IMR-90 (cell line): ENCODE results near the gene RHOT2. TPM values are rescaled to one million over a fixed set of nuclear protein-coding genes. Genes with fewer than 3 reads are reported as not detected.
A peak's percentile ranks its signal among the peaks of the same experiment; 100 is the strongest.

Experiments used
- ATAC-seq: fragments of 200-7000 bp; cut with Tn5 transposase; 2 replicates; pipeline ENCODE4 v1.9.1; 2020; ENCODE audit warnings: low read depth, mild to moderate bottlenecking, moderate library complexity
- BruUV-seq: library from RNA; stranded (reverse); fragments of 400-500 nt; replicated peaks from 2 replicates; lab custom pipeline; 2021; lab: Mats Ljungman, UMichigan
- CTCF ChIA-PET: fragments of 300-600 bp; formaldehyde crosslinking; extraction: SDS; loops from one replicate; lab custom pipeline; 2021; ENCODE audit warnings: antibody characterized with exemption; lab: Yijun Ruan, JAX
- POLR2A ChIA-PET: fragments of 300-600 bp; sonication (Branson Sonifier 250); formaldehyde crosslinking; loops from one replicate; lab custom pipeline; 2022; ENCODE audit warnings: antibody characterized with exemption; ENCODE audit not compliant: unreplicated experiment; lab: Charles Lee
- DNase-seq: peaks from one replicate; pipeline ENCODE4 v3.0.0; 2013
- H2AFZ ChIP-seq: replicated peaks from 2 replicates; pipeline ENCODE3; 2013; ENCODE audit warnings: low read length, mild to moderate bottlenecking; ENCODE audit not compliant: poor library complexity
- H2AK5ac ChIP-seq: 2 replicates; pipeline ENCODE4 v1.6.1; 2013; ENCODE audit warnings: low read depth, low read length, inconsistent platforms
- H2AK9ac ChIP-seq: replicated peaks from 2 replicates; pipeline ENCODE3; 2013; ENCODE audit warnings: mild to moderate bottlenecking, low read depth, low read length, moderate library complexity; ENCODE audit not compliant: poor library complexity
- H2BK120ac ChIP-seq: 2 replicates; pipeline ENCODE4 v1.6.1; 2013; ENCODE audit warnings: low read depth, low read length, inconsistent platforms
- H2BK15ac ChIP-seq: 3 replicates; pipeline ENCODE4 v1.6.1; 2013; ENCODE audit warnings: low read depth, low read length, inconsistent platforms
- H2BK20ac ChIP-seq: 2 replicates; pipeline ENCODE4 v1.6.1; 2013; ENCODE audit warnings: low read depth, mild to moderate bottlenecking, inconsistent platforms, low read length, moderate library complexity
- H2BK5ac ChIP-seq: 2 replicates; pipeline ENCODE4 v1.6.1; 2013; ENCODE audit warnings: mild to moderate bottlenecking, low read depth, low read length, inconsistent platforms; ENCODE audit not compliant: poor library complexity, severe bottlenecking
- H3K14ac ChIP-seq: replicated peaks from 2 replicates; pipeline ENCODE4 v1.6.1; 2013; ENCODE audit warnings: low read depth, low read length, inconsistent platforms
- H3K18ac ChIP-seq: 2 replicates; pipeline ENCODE4 v1.6.1; 2013; ENCODE audit warnings: low read depth, low read length, control low read depth
- H3K23ac ChIP-seq: 2 replicates; pipeline ENCODE4 v1.6.1; 2013; ENCODE audit warnings: low read depth, low read length, inconsistent platforms
- H3K27ac ChIP-seq: 2 replicates; pipeline ENCODE4 v1.5.1; 2013; ENCODE audit warnings: mild to moderate bottlenecking, control low read depth, low read length; ENCODE audit not compliant: insufficient read depth
- H3K27me3 ChIP-seq: 2 replicates; pipeline ENCODE4 v1.6.1; 2013; ENCODE audit warnings: low read length; ENCODE audit not compliant: control insufficient read depth, insufficient read depth
- H3K36me3 ChIP-seq: 2 replicates; pipeline ENCODE4 v1.6.1; 2013; ENCODE audit warnings: low read length, mixed read lengths; ENCODE audit not compliant: control insufficient read depth, insufficient read depth
- H3K4ac ChIP-seq: 2 replicates; pipeline ENCODE4 v1.6.1; 2013; ENCODE audit warnings: low read depth, low read length, inconsistent platforms
- H3K4me1 ChIP-seq: 2 replicates; pipeline ENCODE4 v1.6.1; 2013; ENCODE audit warnings: low read length, mixed read lengths; ENCODE audit not compliant: control insufficient read depth, insufficient read depth
- H3K4me2 ChIP-seq: 2 replicates; pipeline ENCODE4 v1.6.1; 2013; ENCODE audit warnings: low read depth, mild to moderate bottlenecking, control low read depth, low read length, moderate library complexity
- H3K4me3 ChIP-seq: 2 replicates; pipeline ENCODE4 v1.5.1; 2013; ENCODE audit warnings: low read depth, mild to moderate bottlenecking, control low read depth, low read length, moderate library complexity; ENCODE audit not compliant: insufficient read depth
- H3K56ac ChIP-seq: 2 replicates; pipeline ENCODE4 v1.6.1; 2013; ENCODE audit warnings: low read length, inconsistent platforms; ENCODE audit not compliant: insufficient read depth; ENCODE audit errors: extremely low read depth
- H3K79me1 ChIP-seq, 2 experiments: 2 replicates each; pipeline ENCODE4 v1.6.1; 2013; ENCODE audit warnings: low read length in 2 of 2, inconsistent platforms in 1 of 2, low read depth in 1 of 2
- H3K9ac ChIP-seq: 2 replicates; pipeline ENCODE4 v1.6.1; 2013; ENCODE audit warnings: low read depth, low read length, control low read depth
- H3K9me1 ChIP-seq: 2 replicates; pipeline ENCODE4 v1.6.1; 2013; ENCODE audit warnings: low read length, inconsistent platforms; ENCODE audit not compliant: insufficient read depth
- H3K9me3 ChIP-seq: 2 replicates; pipeline ENCODE4 v1.6.1; 2013; ENCODE audit warnings: low read length; ENCODE audit not compliant: control insufficient read depth, insufficient read depth
- H4K20me1 ChIP-seq: 2 replicates; pipeline ENCODE4 v1.6.1; 2013; ENCODE audit warnings: low read length, inconsistent platforms; ENCODE audit not compliant: insufficient read depth
- H4K5ac ChIP-seq: 2 replicates; pipeline ENCODE4 v1.6.1; 2013; ENCODE audit warnings: mild to moderate bottlenecking, low read depth, low read length, control low read depth
- H4K8ac ChIP-seq, 2 experiments: 2 replicates each; pipeline ENCODE4 v1.6.1; 2013; ENCODE audit warnings: low read depth in 2 of 2, low read length in 2 of 2, control low read depth in 1 of 2, inconsistent platforms in 1 of 2
- H4K91ac ChIP-seq: 2 replicates; pipeline ENCODE4 v1.6.1; 2013; ENCODE audit warnings: low read depth, low read length, inconsistent platforms; ENCODE audit not compliant: insufficient read depth
- BHLHE40 ChIP-seq: fragments of 150-350 bp; IDR thresholded peaks from 2 replicates; pipeline ENCODE4 v1.6.1; 2016; ENCODE audit warnings: mild to moderate bottlenecking, low read depth, low read length
- CEBPB ChIP-seq: IDR thresholded peaks from 2 replicates; pipeline ENCODE4 v1.6.1; 2012; ENCODE audit warnings: low read depth, low read length, improper control_type of control experiment
- CHD1 ChIP-seq: IDR thresholded peaks from 2 replicates; pipeline ENCODE4 v1.6.1; 2012; ENCODE audit warnings: low read depth, low read length, improper control_type of control experiment
- FOS ChIP-seq: fragments of 150-350 bp; IDR thresholded peaks from 2 replicates; pipeline ENCODE4 v1.6.1; 2016; ENCODE audit warnings: low read depth, low read length
- MAFK ChIP-seq: IDR thresholded peaks from 2 replicates; pipeline ENCODE4 v1.6.1; 2012; ENCODE audit warnings: low read depth, low read length, improper control_type of control experiment
- MAZ ChIP-seq: IDR thresholded peaks from 2 replicates; pipeline ENCODE4 v1.6.1; 2012; ENCODE audit warnings: low read depth, mild to moderate bottlenecking, low read length, improper control_type of control experiment, moderate library complexity, borderline replicate concordance
- MXI1 ChIP-seq: IDR thresholded peaks from 2 replicates; pipeline ENCODE4 v1.6.1; 2012; ENCODE audit warnings: low read depth, mild to moderate bottlenecking, low read length, moderate library complexity, borderline replicate concordance
- NFE2L2 ChIP-seq: fragments of 150-350 bp; IDR thresholded peaks from 2 replicates; pipeline ENCODE4 v1.6.1; 2016; ENCODE audit warnings: low read depth, mild to moderate bottlenecking, low read length
- POLR2A ChIP-seq: IDR thresholded peaks from 2 replicates; pipeline ENCODE4 v1.6.1; 2012; ENCODE audit warnings: mild to moderate bottlenecking, low read depth, low read length
- RAD21 ChIP-seq: IDR thresholded peaks from 2 replicates; pipeline ENCODE4 v1.6.1; 2012; ENCODE audit warnings: low read length, improper control_type of control experiment
- RCOR1 ChIP-seq: IDR thresholded peaks from 2 replicates; pipeline ENCODE4 v1.6.1; 2012; ENCODE audit warnings: mild to moderate bottlenecking, low read length, improper control_type of control experiment; ENCODE audit not compliant: insufficient replicate concordance
- RFX5 ChIP-seq: IDR thresholded peaks from 2 replicates; pipeline ENCODE4 v1.8.0; 2012; ENCODE audit warnings: low read depth, mild to moderate bottlenecking, low read length, moderate library complexity
- SMC3 ChIP-seq: fragments of 150-350 bp; IDR thresholded peaks from 2 replicates; pipeline ENCODE4 v1.6.1; 2016; ENCODE audit warnings: low read depth, mild to moderate bottlenecking, antibody characterized with exemption, low read length, moderate library complexity
- WGBS, 2 experiments: methylation state at CpG; one replicate each; pipeline versions ENCODE4 v1.1.5 to v1.1.7; 2013; ENCODE audit warnings: missing lambda C conversion rate in 2 of 2; ENCODE audit not compliant: insufficient read length in 1 of 2; ENCODE audit errors: extremely low coverage in 2 of 2; 5-methylcytosine and 5-hydroxymethylcytosine counted together
- dilution Hi-C: fragments of 300-500 bp; cut with HindIII; formaldehyde crosslinking; loops from one replicate; pipeline ENCODE4 v1.14.3; 2018; ENCODE audit warnings: low sequenced_read_pairs; ENCODE audit not compliant: unreplicated experiment
- in situ Hi-C: fragments of 300-500 bp; cut with MboI; formaldehyde crosslinking; loops from 3 replicates; pipeline ENCODE4 v1.14.3; 2019; ENCODE audit warnings: low sequenced_read_pairs, inconsistent platforms, mixed read lengths
- intact Hi-C: fragments of 100-400 bp; cut with micrococcal nuclease; formaldehyde crosslinking; loops from 2 replicates; pipeline ENCODE4 v1.10.0; 2022
- polyA plus RNA-seq, 3 experiments: library from polyadenylated mRNA; depleted of rRNA; stranded (reverse); fragments of >200 nt; gene quantifications; 2 replicates each; pipeline ENCODE4 v1.2.3, GENCODE V29; 2012; ENCODE audit warnings: low replicate concordance in 1 of 3
- total RNA-seq: library from RNA; depleted of rRNA; stranded (reverse); fragments of >200 nt; gene quantifications from 2 replicates; pipeline ENCODE4 v1.2.3, GENCODE V29; 2012
- TF ChIP-seq, protein P1 (sequence below): fragments of 150-350 bp; IDR thresholded peaks from 2 replicates; pipeline ENCODE4 v1.6.1; 2016; ENCODE audit warnings: low read depth, mild to moderate bottlenecking, low read length, moderate library complexity, borderline replicate concordance
- TF ChIP-seq, protein P2 (sequence below): conservative IDR thresholded peaks from 2 replicates; pipeline ENCODE4 v1.5.1; 2012; ENCODE audit warnings: mild to moderate bottlenecking, low read depth, low read length, improper control_type of control experiment

The RHOT2 gene
- total and polyA plus RNA-seq, 2 of the 4 experiments (the other 2 are of a cell fraction): 20.3 to 181 TPM

- BruUV-seq: no TSS peak
- Histone ChIP-seq H3K9me3 (no peaks in the 10 kb centered on the region), H4K91ac (no peak overlapping the region), H2BK15ac (no peak overlapping the region), H2BK20ac (no peak overlapping the region), H3K27ac (no peak overlapping the region), H3K23ac (no peak overlapping the region), H3K9ac (no peak overlapping the region), H3K4ac (no peak overlapping the region), H2AFZ (peak overlapping the region; percentile 21), H3K18ac (no peak overlapping the region), H3K4me2 (no peak overlapping the region), H3K4me1 (peaks cover 21% of the 10 kb centered on the region), H3K14ac (no peak overlapping the region), H4K8ac (no peak overlapping the region), H4K20me1 (peaks cover 7% of the 10 kb centered on the region), H3K79me1 (peaks cover 13 to 23% of the 10 kb centered on the region in 2 experiments), H2AK9ac (no peak overlapping the region), H3K9me1 (no peaks in the 10 kb centered on the region), H3K27me3 (no peaks in the 10 kb centered on the region), H2AK5ac (no peak overlapping the region), H4K5ac (no peak overlapping the region), H2BK5ac (no peak overlapping the region), H2BK120ac (no peak overlapping the region), H3K56ac (no peak overlapping the region), H3K4me3 (no peak overlapping the region), H3K36me3 (no peaks in the 10 kb centered on the region)
- POLR2A ChIA-PET: no interaction called here
- CTCF ChIA-PET: no interaction called here
- dilution Hi-C loops: no loop called here
- in situ Hi-C loops: loop anchor here (25.0 kb wide), 1 partner anchor 345 kb away; the partner anchor contains the start of gene SSTR5
- ATAC-seq: no peak
- DNase-seq: no peak
- 90% methylated on average over 17 of the region's 32 CpGs; no CpG with 5 or more reads in 1 of the 2 experiments for WGBS, 2 experiments
- intact Hi-C loops: no loop called here
- TF ChIP-seq SMC3: no peak
- TF ChIP-seq, protein P1, sequence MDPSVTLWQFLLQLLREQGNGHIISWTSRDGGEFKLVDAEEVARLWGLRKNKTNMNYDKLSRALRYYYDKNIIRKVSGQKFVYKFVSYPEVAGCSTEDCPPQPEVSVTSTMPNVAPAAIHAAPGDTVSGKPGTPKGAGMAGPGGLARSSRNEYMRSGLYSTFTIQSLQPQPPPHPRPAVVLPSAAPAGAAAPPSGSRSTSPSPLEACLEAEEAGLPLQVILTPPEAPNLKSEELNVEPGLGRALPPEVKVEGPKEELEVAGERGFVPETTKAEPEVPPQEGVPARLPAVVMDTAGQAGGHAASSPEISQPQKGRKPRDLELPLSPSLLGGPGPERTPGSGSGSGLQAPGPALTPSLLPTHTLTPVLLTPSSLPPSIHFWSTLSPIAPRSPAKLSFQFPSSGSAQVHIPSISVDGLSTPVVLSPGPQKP: no peak
- no peak for TF ChIP-seq CEBPB
- TF ChIP-seq FOS: no peak
- TF ChIP-seq POLR2A: no peak
- TF ChIP-seq, protein P2, sequence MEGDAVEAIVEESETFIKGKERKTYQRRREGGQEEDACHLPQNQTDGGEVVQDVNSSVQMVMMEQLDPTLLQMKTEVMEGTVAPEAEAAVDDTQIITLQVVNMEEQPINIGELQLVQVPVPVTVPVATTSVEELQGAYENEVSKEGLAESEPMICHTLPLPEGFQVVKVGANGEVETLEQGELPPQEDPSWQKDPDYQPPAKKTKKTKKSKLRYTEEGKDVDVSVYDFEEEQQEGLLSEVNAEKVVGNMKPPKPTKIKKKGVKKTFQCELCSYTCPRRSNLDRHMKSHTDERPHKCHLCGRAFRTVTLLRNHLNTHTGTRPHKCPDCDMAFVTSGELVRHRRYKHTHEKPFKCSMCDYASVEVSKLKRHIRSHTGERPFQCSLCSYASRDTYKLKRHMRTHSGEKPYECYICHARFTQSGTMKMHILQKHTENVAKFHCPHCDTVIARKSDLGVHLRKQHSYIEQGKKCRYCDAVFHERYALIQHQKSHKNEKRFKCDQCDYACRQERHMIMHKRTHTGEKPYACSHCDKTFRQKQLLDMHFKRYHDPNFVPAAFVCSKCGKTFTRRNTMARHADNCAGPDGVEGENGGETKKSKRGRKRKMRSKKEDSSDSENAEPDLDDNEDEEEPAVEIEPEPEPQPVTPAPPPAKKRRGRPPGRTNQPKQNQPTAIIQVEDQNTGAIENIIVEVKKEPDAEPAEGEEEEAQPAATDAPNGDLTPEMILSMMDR: no peak
- TF ChIP-seq CHD1: no peak
- TF ChIP-seq MAFK: no peak
- no peak for TF ChIP-seq NFE2L2
- TF ChIP-seq RCOR1: no peak
- no peak for TF ChIP-seq MXI1
- TF ChIP-seq MAZ: no peak
- no peak for TF ChIP-seq RFX5
- TF ChIP-seq BHLHE40: no peak
- TF ChIP-seq RAD21: no peak
Measured at GRCh38 chr16:717450-718245, 49.7 kb downstream of the RHOT2 start.
